Stimulated activated naive CD8-positive, alpha-beta T cell treated with anti-CD3 and anti-CD28 coated beads, Interleukin-15, Interleukin-2, amounts not matched to agents 100 U/mL and 50 U/mL, for 24 hours (primary cell): Measurements from ENCODE around the gene TSACC.
"Not testable (repeated sequence)": the region's sequence is repeated elsewhere in the genome, so short reads cannot be mapped to it uniquely, and the experiment has no call there.

Experiments used
- ATAC-seq: fragments of 150-1000 bp; cut with Tn5 transposase; one replicate; pipeline ENCODE4 v1.10.0; 2021
- DNase-seq: peaks from one replicate; pipeline ENCODE4 v3.0.0; 2021

TSACC gene

DNA sequence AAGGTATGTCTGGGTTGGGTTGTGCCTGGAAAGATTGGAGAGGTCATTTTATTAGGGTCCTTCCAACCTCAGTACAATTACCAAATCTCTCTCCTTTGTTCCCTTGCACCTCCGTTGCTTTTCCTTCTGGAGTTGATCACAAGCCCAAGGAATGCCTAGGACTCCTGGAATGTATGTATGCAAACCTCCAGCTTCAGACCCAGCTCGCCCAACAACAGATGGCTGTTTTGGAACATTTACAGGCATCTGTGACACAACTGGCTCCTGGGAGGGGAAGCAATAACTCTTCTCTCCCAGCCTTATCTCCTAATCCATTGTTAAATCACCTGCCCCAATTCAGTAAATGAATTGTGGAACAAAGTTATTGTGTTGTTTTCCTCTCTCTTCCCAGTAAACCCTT, 8.3 kb downstream of the TSACC start:
- ATAC-seq (no peak), DNase-seq (no peak)

DNA sequence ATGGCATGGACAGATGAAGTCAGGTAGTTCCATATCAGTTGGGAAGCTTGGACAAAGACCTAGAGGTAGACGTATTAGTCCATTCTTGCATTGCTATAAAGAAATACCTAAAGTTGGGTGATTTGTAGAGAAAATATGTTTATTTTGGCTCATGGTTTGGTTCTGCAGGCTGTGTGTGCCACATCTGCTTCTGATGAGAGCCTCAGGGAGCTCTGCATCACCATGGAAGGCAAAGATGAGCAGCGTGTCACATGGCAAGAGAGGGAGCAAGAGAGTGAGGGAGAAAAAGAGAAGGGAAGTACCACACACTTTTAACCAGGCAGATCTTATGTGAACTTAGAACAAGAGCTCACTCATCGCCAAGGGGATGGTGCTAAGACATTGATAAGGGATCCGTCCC, 9.0 kb downstream of the TSACC start:
- DNase-seq (no peak), ATAC-seq (no peak)

DNA sequence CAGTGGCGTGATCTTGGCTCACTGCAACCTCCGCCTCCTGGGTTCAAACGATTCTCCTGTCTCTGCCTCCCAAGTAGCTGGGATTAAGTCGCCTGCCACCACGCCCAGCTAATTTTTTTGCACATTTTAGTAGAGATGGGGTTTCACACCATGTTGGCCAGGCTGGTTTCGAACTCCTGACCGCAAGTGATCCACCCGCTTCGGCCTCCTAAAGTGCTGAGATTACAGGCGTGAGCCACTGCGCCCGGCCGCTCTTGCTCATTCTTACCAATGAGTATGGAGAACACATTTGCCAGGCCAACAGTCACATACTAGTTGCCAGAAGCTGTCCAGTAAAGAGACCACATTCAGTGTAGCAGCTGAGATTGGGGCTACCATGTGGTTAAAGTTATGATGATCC, 14.2 kb downstream of the TSACC start:
- not testable (repeated sequence) for ATAC-seq, DNase-seq

DNA sequence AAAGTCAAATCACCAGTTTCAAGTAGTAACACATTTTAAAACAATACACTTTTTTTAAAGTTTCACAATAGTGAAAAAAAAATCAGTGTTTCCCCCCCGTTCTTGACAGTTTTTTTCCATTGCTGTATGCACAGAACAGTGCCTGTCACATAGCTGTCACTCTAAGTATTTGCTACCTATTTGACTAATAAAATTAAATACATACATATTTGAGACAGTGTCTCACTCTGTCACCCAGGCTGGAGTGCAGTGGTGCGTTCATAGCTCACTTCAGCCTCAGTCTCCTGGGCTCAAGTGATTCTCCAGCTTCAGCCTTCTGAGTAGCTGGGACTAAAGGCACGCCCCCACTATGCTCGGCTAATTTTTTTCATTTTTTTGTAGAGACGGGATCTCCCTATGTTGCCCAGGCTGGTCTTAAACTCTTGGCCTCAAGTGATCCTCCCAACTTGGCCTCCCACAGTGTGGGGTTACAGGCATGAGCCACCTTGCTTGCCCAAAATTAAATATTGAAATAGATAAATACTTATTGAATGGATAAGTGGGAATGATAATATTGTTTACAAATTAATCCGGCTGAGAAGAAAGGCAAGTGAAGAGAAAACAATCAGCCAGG, 18.0 kb downstream of the TSACC start:
- ATAC-seq (peak; percentile 60), DNase-seq (no peak)

DNA sequence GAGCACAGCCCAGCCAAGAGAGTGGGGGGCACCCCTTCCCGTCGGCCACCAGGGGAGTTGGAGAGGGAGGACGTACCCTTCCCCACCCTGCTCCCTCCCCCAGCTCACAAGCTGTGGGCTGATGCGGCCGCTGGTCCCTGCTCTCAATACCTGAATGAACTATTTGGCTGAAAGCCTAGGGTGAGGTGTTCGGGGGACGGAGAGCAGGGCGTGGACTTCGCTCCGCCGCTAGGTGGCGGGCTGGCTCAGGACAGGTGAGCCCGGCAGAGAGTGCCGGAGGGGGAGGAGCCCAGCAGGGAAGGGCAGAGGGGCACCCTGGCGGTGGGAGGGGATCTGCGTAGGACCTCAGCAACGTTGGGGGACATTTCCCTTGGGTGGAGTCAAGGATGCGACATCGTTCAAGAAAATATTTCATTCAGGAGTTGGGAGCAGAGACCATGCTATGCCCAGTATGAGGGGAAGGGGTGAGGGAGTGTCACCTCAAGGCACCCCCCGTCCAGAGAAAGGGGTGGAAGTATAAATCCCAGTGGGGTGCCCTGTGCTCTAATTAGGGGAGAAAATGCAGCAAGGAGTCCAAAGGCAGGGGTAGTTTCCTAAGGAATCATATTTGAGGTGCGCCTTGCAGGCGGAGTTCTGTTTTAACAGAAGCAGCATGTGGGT, 18.7 kb downstream of the TSACC start:
- DNase-seq, result peak; percentile 68
- ATAC-seq, result peak; percentile 79

DNA sequence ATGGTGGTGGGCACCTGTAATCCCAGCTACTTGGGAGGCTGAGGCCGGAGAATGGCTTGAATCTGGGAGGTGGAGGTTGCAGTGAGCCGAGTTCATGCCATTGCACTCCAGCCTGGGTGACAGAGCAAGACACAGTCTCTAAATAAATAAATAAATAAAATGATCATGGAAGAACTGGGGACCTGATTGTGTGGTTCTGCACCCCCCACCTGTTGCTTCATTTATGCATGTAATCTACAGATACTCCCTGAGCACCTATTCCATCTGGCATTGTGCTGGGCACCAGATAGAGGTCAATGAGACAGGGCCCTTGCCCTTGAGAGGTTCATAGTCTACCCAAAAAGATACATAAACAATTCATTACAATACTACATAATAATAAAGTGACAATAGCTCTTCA, 19.7 kb downstream of the TSACC start:
- no peak for ATAC-seq
- no peak for DNase-seq

DNA sequence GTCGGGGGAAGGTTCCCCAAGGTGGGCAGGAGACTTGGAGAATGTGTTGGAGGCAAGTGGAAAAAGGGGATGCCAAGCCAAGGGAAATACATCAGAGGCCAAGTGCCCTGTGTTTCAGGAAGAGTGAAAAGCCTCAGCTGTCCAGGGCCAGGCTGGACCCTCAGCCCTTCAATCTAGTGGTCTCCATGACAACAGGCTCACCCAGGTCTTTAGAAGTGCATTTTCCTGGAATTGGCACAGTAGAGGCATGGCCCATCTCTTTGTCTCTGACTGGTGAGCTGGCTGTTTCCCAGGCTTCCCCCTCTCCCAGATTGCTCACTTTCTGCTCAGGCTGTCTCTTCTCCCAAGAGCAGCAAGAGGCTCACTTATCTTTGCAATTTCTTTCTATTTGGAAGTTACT, 20.3 kb downstream of the TSACC start:
- no peak for ATAC-seq
- DNase-seq, result no peak

DNA sequence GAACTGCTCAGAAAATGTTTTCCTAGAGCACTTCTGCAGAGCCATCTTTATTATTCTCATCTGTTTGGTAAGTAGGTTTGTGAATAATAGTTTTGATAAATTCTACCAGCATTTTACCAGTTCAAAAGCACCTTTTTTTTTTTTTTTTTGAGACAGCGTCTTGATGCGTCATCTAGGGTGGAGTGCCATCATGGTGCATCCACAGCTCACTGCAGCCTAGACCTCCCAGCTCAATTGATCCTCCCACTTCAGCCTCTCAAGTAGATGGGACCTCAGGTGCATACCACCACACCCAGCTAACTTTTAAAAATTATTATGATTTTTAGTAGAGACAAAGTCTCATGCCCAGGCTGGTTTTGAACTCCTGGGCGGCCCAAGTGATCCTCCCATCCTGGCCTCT, 20.9 kb downstream of the TSACC start:
- no peak for ATAC-seq
- DNase-seq, result no peak

DNA sequence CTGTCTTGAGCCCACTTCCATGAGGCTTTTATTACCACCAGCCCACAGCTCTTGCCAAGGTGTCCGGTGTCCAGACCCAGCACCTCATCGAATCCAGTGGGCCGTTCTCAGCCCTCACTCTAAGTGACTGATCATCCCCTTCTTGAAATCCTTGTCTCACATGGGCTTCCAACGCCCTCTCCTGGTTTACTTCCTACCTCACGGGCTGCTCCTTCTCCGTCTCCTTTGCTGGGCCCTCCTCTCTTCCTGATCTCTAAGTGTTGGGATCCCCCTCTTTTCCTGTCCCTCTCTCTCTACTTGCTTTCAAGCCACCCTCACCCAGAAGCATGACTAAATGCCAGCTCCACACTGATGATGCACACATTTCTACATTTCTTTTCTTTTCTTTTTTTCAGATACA, 21.6 kb downstream of the TSACC start:
- DNase-seq, result no peak
- ATAC-seq, result no peak

DNA sequence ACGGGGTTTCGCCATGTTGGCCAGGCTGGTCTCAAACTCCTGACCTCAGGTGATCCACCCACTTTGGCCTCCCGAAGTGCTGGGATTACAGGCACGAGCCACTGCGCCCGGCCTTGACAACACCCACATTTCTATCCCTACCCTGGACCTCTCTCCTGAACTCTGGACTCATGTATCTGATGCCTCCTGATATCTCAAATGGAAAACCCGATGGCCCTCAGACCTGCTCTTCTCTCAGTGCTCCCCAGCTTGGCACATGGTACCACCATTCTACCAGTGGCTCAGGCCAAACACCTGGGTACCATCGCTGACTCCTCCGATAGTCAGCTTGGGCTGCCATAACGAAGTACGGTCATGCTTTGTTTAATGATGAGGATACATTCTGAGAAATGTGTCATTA, 22.2 kb downstream of the TSACC start:
- ATAC-seq, result no peak
- DNase-seq, result no peak

DNA sequence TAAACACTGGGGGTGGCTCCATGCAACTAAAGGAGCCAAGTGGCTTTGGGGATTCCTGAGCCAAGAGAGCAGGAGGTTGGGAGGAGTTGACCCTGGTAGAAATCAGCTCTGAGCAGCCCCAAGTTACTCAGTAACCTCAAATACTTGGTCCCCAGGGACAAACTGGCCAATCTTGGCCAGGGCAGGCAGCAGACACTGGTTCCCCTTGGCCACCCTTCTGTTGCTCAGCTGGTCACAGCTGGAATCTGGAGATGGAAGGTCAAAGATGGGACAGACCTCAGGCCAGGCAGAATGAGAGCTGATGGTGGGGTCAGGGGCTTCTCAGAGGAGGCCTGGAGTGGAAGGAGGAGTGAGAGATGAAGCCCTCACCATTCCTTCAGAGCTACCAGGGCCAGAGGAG, 27.4 kb downstream of the TSACC start:
- ATAC-seq (no peak), DNase-seq (no peak)

DNA sequence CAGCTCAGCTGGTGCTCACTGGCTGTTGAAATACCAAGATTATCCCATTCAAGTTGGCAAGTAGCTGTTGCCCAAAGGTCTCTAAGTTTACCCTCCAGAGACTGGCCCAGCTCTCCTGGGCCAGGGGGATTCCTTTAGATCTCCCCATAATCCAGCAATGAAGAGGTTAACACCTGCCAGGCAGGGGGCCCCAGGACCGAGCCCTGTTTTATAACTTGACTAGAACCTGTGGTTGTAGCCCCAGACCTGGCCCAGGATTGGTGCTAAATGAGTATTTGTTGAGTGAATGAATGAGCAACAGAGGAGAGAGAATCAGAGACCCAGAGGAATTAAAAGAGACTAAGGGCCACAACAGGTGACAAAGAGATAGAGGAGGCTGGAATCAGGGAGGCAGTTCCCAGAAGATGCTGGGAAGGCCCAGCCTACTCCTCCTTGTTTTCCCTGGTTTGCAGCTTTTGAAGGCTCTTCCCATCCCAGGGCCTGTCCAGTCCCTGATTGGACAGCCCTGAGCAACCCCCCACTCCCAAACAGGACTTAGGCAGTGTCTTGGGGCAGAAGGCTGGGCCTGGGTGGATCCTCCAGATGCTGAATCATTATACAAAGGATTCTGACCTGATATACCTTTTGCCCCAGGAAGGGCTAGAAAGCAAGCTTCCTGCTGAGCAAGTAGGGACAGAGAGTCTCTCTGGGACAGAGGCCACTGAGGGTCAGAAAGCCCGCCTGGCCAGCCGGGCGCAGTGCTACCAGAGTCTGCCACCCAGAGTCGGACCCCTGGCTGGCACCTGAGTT, 28.2 kb downstream of the TSACC start:
- ATAC-seq, result no peak
- DNase-seq, result no peak

DNA sequence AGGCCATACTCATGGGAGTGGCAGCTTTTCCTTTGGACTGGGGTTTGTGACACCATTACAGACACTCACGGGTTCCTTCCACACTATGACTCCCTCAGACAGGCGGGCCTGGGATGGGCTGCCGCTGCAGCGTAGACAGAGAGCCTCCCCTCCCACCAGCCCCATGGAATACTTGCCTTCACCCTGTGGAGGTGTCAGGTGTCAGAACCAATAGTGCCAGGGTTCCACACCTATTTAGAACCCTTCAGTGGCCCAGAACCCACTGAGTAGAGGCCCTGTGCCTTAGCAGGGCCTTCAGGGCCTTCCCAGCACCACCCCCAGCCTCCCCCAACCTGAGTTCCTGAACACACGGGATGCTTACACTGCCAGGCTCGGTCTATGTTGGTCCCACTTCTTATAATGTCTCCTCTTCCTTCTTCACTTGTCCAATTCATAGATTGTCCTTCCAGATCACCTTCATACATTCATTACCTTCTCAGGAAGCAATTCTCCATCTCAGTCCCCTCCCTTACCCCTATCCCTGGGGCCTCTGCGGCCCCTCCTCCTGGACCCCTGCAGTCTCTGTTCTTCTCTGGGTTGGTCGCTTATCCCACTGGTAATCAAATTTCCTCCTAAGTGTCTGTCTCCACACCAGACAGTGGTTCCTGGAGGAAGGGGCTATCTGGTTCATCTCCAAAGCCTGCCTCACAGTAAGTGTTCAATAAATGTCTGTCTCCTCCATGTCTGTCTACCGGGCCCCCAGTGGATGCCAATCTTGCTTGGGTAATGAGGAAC, 29.2 kb downstream of the TSACC start:
- ATAC-seq (no peak), DNase-seq (no peak)

DNA sequence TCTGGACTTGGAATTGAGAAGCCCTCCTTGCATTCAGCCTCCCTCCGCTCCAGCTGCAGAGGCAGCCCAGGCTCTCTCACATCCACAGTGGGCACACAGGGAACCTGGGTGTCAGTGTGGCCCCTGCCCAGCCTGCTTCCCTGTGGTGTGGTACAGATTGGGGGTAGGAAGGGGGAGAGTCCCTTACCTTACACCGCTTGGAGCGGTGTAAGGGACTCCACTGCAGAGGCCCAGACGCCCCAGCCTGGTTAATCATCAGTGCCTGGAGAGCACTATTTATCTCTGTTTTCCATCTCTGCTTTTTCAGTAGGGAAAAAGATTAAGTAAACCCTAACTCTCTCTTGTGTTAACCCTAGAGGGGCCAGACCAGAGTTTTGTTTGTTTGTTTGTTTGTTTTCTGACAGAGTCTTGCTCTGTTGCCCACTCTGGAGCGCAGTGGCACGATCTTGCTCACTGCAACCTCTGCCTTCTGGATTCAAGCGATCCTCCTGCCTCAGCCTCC, 29.9 kb downstream of the TSACC start:
- DNase-seq, result no peak
- ATAC-seq, result no peak

DNA sequence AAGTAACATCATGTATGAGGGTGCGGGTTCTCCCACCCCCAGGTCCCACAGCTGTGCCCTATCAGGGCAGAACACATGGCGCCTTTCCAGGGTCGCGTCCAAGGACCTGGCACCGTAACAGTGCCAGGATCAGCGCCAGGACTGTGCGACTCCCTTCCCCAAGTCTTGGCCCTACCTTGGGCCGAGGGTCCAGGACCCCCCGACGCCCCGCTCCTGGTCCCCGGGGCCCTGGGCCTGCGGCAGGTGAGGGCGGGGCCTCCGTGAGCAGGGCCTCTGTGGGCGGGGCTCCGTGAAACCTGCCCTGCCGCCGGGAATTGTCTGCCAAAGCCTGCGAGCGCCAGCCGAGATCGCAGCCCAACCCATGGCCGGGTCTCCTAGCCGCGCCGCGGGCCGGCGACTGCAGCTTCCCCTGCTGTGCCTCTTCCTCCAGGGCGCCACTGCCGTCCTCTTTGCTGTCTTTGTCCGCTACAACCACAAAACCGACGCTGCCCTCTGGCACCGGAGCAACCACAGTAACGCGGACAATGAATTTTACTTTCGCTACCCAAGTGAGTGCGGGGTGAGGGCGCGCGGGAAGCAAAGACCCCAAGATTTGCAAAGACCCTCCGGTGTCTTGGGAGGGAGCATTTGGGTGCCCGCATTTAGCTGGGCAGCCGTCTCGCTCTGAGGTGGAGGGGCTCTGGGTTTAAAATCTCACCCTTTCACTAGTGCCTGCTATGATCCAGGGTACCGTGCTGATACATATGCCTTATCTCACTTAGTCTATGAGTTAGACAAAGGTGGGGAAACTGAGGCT, 30.8 kb downstream of the TSACC start, which contains the start of gene RHBG:
Gene RHBG (plus strand): TSS at position 323 of the 796 bp plus-strand sequence. CDS start 39 bp downstream, at position 362.
- DNase-seq, result peak; percentile 22
- ATAC-seq, result no peak

DNA sequence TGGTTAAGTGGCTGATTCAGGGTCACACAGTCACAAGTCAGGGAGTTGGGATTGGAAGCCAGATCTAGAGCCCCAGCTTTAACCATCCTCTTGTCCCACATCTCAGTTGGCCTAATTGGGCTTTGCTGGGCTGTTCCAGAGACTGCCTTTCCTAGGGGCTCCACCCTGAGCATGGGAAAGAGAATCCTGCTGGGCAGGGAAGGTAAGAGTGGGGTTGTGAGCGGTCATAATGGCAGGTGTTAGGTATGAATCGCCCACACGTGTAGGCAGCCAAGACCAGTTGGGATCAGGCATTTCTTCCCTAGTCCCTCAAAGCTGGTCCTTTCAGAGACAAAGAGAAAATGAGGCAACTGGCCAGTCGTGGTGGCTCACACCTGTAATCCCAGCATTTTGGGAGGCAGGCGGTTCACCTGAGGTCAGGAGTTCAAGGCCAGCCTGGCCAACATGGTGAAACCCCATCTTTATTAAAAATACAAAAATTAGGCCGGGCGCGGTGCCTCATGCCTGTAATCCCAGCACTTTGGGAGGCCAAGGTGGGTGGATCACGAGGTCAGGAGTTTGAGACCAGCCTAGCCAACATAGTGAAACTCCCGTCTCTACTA, 31.5 kb downstream of the TSACC start:
- not testable (repeated sequence) for ATAC-seq, DNase-seq

DNA sequence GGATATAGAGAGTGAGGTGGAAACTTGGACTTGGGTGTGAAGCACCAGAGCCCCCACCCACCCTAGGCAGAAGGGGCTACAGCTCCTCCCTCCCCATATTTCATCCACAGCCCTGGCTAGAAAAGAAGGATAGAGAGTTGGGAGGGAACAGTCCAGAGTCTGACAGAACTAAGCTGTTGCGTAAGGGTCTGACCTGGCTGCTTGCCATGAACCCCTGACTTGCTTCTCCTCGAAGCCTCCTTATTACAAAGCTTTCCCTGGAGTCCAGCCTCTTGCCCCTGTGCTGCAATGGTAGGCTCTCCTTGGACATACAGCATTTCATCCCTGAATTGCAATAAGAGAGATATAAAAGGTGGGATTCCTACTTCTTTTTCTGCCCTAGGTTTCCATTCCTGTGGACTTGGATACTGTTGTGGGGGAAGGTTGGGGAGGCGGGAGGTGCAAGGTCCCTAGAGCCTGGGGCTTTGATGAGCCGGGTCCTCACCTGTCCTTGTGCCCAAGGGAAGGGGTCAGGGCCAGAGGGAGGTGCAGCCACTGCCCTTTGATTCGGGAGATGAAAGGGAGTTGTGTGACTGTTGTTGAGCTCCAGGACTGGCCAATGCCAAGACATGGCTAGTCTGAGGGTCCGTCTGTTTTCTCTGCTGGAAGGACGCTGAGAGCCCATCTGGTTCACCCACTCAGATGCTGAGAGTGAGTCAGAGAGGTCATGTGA, 33.4 kb downstream of the TSACC start:
- ATAC-seq (no peak), DNase-seq (no peak)

DNA sequence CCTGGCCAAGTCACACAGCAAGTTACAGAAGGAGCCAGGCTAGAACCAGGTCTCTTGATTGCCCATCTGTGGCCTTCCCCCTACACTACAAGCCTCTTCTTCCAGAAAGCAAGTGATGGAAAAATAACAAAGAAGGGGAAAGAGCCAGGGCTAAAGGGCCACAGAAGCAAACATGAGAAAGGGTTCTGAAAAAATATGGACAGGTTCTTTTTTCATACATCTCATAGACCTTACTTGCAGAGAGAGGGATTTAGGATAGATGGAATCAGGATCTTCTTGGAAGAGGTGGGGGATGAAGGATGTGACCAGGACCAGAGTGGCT, 33.9 kb downstream of the TSACC start:
- ATAC-seq (peak; percentile 64), DNase-seq (no peak)

DNA sequence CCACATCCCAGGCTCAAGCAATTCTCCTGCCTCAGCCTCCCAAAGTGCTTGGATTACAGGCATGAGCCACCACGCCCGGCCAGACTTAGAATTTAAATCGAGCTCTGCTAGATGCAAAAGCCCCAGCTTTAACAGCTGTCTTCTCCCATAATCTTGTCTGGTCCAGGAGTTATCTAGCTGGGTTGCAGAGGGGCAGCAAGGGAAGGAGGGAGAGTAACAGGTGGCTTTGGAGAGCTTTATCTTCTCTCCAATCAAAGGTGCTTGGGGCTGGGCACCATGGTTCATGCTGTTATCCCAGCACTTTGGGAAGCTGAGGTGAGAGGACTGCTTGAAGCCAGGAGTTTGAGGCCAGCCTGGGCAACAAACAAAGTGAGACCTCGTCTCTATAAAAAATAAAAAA, 34.5 kb downstream of the TSACC start:
- no peak for ATAC-seq
- DNase-seq, result no peak

DNA sequence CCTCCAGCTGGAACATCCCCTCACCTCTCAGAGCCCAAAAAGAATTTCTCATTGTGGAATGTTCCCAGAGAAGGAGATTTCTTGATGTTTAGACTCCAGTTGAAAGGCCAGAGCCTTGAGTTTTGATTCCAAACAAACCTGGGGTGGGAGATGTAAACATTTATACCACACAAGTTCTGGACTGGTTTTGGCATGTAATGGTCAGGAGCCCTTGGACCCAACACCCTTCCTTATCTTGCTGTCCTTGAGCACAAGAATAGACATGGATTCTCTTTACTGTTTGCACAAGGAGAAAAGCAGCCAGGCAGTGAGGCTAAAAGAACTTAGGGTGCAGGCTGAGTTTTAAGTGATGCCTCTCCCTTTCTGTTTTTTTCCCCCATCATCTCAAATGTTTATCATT, 35.2 kb downstream of the TSACC start:
- no peak for ATAC-seq
- no peak for DNase-seq

DNA sequence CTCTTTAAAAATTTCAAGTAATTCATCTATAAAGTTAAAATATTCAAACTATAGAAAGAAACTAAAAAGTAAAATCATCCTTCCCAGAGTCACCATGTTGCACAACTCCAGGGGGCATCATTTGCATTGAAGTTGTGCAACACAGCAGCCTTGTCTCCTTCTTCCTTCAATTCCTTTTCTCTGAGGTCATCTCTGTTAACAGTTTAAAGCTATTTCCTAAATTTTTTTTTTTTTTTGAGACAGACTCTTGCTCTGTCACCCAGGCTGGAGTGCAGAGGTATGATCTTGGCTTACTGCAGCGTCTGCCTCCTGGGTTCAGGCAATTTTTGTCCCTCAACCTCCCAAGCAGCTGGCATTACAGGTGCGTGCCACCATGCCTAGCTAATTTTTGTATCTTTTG, 37.8 kb downstream of the TSACC start:
- ATAC-seq, result no peak
- no peak for DNase-seq
